Peyer's patch (tissue), 4 donors: ENCODE data around the gene SFI1. TPM values are rescaled to one million over a fixed set of nuclear protein-coding genes. Genes with fewer than 3 reads are reported as not detected.

Experiments used
- DNase-seq, 3 donors: peaks; one replicate each; pipeline ENCODE4 v3.0.0-alpha.2; 2017 to 2019
- H3K27ac ChIP-seq, 4 donors: fragments of 200-600 bp; sonication (generic); one replicate each; pipeline ENCODE4 v1.5.1; 2016 to 2019
- H3K27me3 ChIP-seq, 2 donors: fragments of 200-600 bp; sonication (generic); one replicate each; pipeline ENCODE4 v1.5.1; 2019
- H3K36me3 ChIP-seq, 3 donors: fragments of 200-600 bp; sonication (generic); one replicate each; pipeline ENCODE4 v1.5.1; 2016 to 2019
- H3K4me1 ChIP-seq, 4 donors: fragments of 200-600 bp; sonication (generic); one replicate each; pipeline ENCODE4 v1.5.1; 2016 to 2019
- H3K4me3 ChIP-seq, 4 donors: fragments of 200-600 bp; sonication (generic); 1 replicate in 3 of 4; 2 replicates in 1 of 4; pipeline ENCODE4 v1.5.1; 2016 to 2019; ENCODE audit warnings: mild to moderate bottlenecking in 1 of 4
- H3K9me3 ChIP-seq, 4 donors: fragments of 200-600 bp; sonication (generic); one replicate each; pipeline ENCODE4 v1.5.1; 2016 to 2019; ENCODE audit warnings: mild to moderate bottlenecking in 1 of 4
- POLR2A ChIP-seq, 2 donors: fragments of 450-650 bp; IDR thresholded peaks; one replicate each; pipeline ENCODE4 v1.5.1; 2017; ENCODE audit warnings: antibody characterized with exemption in 2 of 2, mild to moderate bottlenecking in 2 of 2, moderate library complexity in 2 of 2
- total RNA-seq, 4 donors: library from RNA; depleted of rRNA; stranded (reverse); fragments of >200 nt; gene quantifications; one replicate each; pipeline ENCODE4 v1.1.0, GENCODE V29; 2016
- TF ChIP-seq, protein P1 (sequence below), 6 experiments: fragments of 450-650 bp in 4 of 6; fragments of 200-600 bp in 2 of 6; sonication (generic) in 1 of 6; IDR thresholded peaks; one replicate each; pipeline ENCODE4 v1.5.1; 2017 to 2019; ENCODE audit warnings: antibody characterized with exemption in 6 of 6, mild to moderate bottlenecking in 3 of 6, moderate library complexity in 1 of 6

The SFI1 gene
- total RNA-seq, 4 donors from 2014 or later = 124 to 307 (median 198) TPM

DNA sequence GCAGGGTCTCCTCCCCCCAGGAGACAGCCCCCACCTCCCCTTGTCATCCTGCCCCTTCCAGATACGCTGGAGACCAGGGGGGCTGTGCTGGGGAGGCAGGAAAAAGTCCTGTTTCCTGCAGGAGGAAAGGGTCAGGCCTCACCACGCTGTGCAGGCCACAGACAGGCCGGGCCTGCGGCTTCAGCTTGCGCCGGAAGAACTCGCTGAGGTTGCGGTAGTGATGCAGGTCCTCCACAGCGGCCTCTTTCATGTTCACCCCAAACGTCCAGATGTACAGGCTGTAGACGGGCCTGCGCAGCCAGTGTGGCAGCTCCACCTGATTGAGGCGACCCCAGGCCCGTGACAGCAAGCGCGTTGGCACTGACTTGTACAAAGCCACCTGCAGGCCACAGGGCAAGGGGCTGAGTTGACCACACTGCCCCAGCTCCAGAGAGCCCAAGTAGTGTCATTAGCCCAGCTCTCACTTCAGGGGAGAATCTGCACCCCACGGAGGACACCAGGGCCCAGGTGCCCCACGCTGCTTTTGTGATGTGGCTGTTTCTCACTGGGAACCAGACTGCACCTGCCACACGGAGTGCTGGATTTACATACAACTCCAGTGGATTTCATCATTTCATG lies 125.3 kb downstream of the SFI1 start:
- Histone ChIP-seq H3K9me3 (no peaks in the 10 kb centered on the region), H3K4me3 (no peak overlapping the region), H3K27me3 (no peaks in the 10 kb centered on the region), H3K27ac (no peak overlapping the region), H3K4me1 (peaks cover 1 to 34% (median 4%) of the 10 kb centered on the region in 4 donors), H3K36me3 (peaks cover 0 to 56% (median 0%) of the 10 kb centered on the region in 3 donors)
- DNase-seq = peak in 1 of 3 donors; percentile 46
- TF ChIP-seq, protein P1, sequence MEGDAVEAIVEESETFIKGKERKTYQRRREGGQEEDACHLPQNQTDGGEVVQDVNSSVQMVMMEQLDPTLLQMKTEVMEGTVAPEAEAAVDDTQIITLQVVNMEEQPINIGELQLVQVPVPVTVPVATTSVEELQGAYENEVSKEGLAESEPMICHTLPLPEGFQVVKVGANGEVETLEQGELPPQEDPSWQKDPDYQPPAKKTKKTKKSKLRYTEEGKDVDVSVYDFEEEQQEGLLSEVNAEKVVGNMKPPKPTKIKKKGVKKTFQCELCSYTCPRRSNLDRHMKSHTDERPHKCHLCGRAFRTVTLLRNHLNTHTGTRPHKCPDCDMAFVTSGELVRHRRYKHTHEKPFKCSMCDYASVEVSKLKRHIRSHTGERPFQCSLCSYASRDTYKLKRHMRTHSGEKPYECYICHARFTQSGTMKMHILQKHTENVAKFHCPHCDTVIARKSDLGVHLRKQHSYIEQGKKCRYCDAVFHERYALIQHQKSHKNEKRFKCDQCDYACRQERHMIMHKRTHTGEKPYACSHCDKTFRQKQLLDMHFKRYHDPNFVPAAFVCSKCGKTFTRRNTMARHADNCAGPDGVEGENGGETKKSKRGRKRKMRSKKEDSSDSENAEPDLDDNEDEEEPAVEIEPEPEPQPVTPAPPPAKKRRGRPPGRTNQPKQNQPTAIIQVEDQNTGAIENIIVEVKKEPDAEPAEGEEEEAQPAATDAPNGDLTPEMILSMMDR (IDR thresholded peaks at IDR 0.05) = no peak
- TF ChIP-seq POLR2A (IDR thresholded peaks at IDR 0.05) = no peak

DNA sequence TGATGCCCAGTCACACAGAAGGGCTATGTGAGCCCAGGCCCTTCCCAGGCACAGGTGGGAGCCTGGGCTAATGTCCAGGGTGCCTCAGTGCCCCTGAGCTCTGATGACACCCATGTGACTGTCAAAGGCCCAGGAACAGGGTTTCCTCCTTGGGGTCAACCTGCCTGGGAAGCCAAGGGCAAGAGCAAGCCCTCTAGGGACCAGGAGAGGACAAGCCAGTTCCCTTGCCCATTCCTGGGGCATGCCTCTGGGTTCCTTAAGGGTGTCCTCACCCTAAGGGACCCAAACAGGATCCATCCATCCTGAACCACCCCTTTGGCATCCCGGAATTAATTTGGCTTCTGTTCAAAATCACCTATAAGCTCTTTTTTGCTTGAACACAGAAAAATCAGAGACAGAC lies 126.6 kb downstream of the SFI1 start:
- no peak for TF ChIP-seq POLR2A (IDR thresholded peaks at IDR 0.05)
- TF ChIP-seq, protein P1 (IDR thresholded peaks at IDR 0.05) = no peak
- Histone ChIP-seq H3K27me3 (no peaks in the 10 kb centered on the region), H3K4me1 (peaks cover 0 to 34% (median 0%) of the 10 kb centered on the region in 4 donors), H3K4me3 (no peak overlapping the region), H3K9me3 (no peaks in the 10 kb centered on the region), H3K36me3 (peaks cover 0 to 43% (median 0%) of the 10 kb centered on the region in 3 donors), H3K27ac (no peak overlapping the region)
- DNase-seq = no peak

DNA sequence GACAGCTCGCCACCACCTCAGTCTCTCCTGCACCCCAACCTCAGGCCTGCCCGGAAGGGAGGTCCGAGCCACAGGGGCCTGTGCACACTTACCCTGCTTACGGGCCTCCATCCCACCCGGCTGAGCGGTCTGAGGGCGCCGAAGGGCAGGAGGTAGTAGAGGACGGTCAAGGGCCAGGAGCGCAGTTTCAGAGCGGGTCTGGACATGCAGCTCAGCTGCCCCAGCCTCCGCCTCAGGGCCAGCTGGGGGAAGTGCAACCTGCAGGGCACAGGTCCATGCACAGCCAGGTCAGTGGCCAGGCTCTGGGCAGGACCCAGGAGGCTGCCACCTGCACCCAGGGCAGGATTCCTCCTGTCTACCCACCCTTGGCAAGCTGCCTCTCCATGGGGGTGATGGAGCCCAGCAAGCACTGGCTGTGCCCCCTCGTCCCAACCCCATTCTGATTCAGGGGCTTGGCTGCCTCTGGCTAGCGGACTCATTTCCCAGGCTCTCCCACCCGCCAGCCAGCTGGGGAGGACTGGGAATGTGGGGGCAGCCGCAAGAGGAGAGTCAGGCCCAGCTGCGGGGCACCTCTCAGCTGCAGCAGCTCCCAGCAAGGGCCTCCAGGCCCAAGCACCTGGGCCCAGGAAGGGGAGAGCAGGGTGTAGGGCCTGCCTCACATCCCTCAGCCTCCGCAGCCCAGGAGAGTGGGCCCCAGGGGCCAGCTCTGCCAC lies 127.4 kb downstream of the SFI1 start:
- Histone ChIP-seq H3K9me3 (no peaks in the 10 kb centered on the region), H3K4me1 (peaks cover 0 to 36% (median 0%) of the 10 kb centered on the region in 4 donors), H3K4me3 (no peak overlapping the region), H3K27me3 (no peaks in the 10 kb centered on the region), H3K27ac (no peak overlapping the region), H3K36me3 (peaks cover 0 to 36% (median 0%) of the 10 kb centered on the region in 3 donors)
- DNase-seq = peak in 1 of 3 donors; percentile 47
- TF ChIP-seq, protein P1 (IDR thresholded peaks at IDR 0.05) = no peak
- no peak for TF ChIP-seq POLR2A (IDR thresholded peaks at IDR 0.05)

DNA sequence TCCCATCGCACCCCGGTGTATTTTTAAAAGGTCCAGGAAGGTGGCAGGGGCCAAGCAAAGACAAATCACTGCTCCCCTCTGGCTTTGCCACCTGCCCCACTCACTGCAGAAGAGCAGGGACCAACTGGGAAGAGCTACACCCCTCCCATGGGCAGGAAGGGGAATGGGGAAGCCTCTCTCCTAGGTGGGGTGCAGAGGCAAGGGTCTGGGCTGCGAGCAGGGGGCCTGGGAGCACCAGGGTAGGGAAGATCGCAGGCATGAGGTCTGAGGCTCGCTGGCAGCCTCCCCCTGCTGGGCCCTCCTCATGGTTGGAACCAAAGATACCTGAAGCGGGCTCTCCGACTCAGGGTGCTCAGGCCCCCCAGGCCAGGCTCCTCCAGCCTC lies 128.9 kb downstream of the SFI1 start:
- Histone ChIP-seq H3K27ac (no peak overlapping the region), H3K4me1 (peaks cover 0 to 48% (median 7%) of the 10 kb centered on the region in 4 donors)

DNA sequence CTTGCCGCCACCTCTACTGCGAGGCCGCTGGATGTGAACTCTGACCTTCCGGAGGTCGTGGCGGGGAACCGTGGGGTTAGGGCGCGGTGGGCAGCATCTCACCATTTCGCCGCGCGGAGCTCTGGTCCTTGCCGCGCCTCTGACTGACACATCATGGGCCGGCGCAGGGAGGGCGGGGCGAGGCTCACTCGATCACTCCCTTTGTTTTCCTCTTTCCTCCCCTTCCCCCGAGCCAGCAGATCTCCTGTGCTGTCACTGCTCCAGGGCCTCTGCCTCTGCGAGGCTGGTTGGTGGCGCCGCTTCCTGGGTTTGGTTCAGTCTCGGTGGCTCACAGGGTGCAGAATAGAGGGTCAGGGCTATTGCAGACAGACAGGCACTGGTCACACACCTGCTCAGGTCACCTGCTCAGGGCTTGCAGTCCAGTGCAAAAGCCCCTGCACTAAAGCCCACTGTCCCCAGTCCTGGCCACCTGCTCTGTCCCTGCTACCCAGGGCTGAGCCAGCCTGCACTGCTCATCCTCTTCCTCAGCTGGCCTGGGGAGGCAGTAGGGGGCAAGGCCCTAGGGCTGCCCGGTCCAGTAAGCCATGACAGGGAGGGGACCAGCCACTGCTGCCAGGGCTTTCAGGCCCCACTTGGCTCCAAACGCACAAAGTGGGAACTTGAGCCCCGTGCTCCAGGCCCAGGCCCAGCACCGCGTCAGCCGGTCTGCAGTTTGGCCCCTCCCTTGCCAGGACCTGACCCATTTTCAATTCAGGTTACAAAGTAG lies 129.5 kb downstream of the SFI1 start:
- peaks cover 0 to 48% (median 8%) of the 10 kb centered on the region in 4 donors for H3K4me1 ChIP-seq
- peak overlapping the region in 3 of 4 donors; percentile 4 to 49 (median 25) for H3K27ac ChIP-seq
- TF ChIP-seq, protein P1 (IDR thresholded peaks at IDR 0.05) = no peak
- no peak for TF ChIP-seq POLR2A (IDR thresholded peaks at IDR 0.05)
- no peaks in the 10 kb centered on the region for H3K27me3 ChIP-seq
- DNase-seq = peak in 1 of 3 donors; percentile 59
- peak overlapping the region in 1 of 4 donors; percentile 14 for H3K4me3 ChIP-seq
- peaks cover 0 to 15% (median 0%) of the 10 kb centered on the region in 3 donors for H3K36me3 ChIP-seq
- H3K9me3 ChIP-seq = no peaks in the 10 kb centered on the region

More for the DNA sequence above, 128.9 kb downstream of the SFI1 start:
- Histone ChIP-seq H3K9me3 (no peaks in the 10 kb centered on the region), H3K36me3 (peaks cover 0 to 21% (median 0%) of the 10 kb centered on the region in 3 donors), H3K4me3 (peak overlapping the region in 1 of 4 donors; percentile 14), H3K27me3 (no peaks in the 10 kb centered on the region)
- no peak for DNase-seq
- TF ChIP-seq, protein P1 (IDR thresholded peaks at IDR 0.05) = no peak
- TF ChIP-seq POLR2A (IDR thresholded peaks at IDR 0.05) = no peak
